GM12878 (cell line): Measurements from ENCODE around the gene PLEKHM1. TPM values are rescaled to one million over a fixed set of nuclear protein-coding genes. Genes with fewer than 3 reads are reported as not detected.

Source experiments
- CREB1 ChIP-seq: IDR thresholded peaks from 2 replicates; pipeline ENCODE4 v1.6.1; 2012; ENCODE audit warnings: low read depth, mild to moderate bottlenecking, inconsistent platforms
- FOS ChIP-seq: IDR thresholded peaks from 3 replicates; pipeline ENCODE4 v1.6.1; 2011; ENCODE audit warnings: borderline replicate concordance; ENCODE audit not compliant: insufficient read length; ENCODE audit errors: extremely low read depth
- HCFC1 ChIP-seq: fragments of 150-350 bp; IDR thresholded peaks from 2 replicates; pipeline ENCODE4 v1.6.1; 2014; ENCODE audit warnings: low read length
- IKZF2 ChIP-seq, 2 experiments: fragments of 450-650 bp; IDR thresholded peaks; 2 replicates each; pipeline ENCODE4 v1.6.1; 2017; ENCODE audit warnings: mild to moderate bottlenecking in 2 of 2, moderate library complexity in 2 of 2
- JUNB ChIP-seq: IDR thresholded peaks from 2 replicates; pipeline ENCODE4 v1.6.1; 2016; ENCODE audit warnings: antibody characterized with exemption, mild to moderate bottlenecking
- NR2C2 ChIP-seq: IDR thresholded peaks from 2 replicates; pipeline ENCODE4 v1.6.1; 2011; ENCODE audit warnings: borderline replicate concordance, low read depth; ENCODE audit not compliant: control insufficient read depth, insufficient read length
- PML ChIP-seq: IDR thresholded peaks from 2 replicates; pipeline ENCODE4 v1.6.1; 2012; ENCODE audit warnings: low read length, inconsistent platforms
- POU2F2 ChIP-seq: IDR thresholded peaks from 3 replicates; pipeline ENCODE4 v1.6.1; 2011; ENCODE audit warnings: low read depth, mild to moderate bottlenecking, low read length, borderline replicate concordance
- TCF3 ChIP-seq: IDR thresholded peaks from 2 replicates; pipeline ENCODE4 v1.6.1; 2012; ENCODE audit warnings: low read depth, mild to moderate bottlenecking, low read length, borderline replicate concordance; ENCODE audit not compliant: insufficient read depth
- YY1 ChIP-seq: IDR thresholded peaks from 2 replicates; pipeline ENCODE4 v1.6.1; 2011; ENCODE audit warnings: low read depth, mild to moderate bottlenecking, low read length
- ZNF217 ChIP-seq: fragments of 450-650 bp; IDR thresholded peaks from 2 replicates; pipeline ENCODE4 v1.6.1; 2017; ENCODE audit warnings: antibody characterized with exemption, mild to moderate bottlenecking
- polyA plus RNA-seq, 11 experiments: library from polyadenylated mRNA; depleted of rRNA in 4 of 11; unstranded in 6 of 11; stranded (reverse) in 5 of 11; fragments of >200 nt; fragmentation: Nextera tagmentation in 4 of 11; fragmentation: Illumina TruSeq in 1 of 11; extraction: Ambion mirVana in 4 of 11; extraction: Trizol in 1 of 11; gene quantifications; 1 replicate in 1 of 11; 2 replicates in 10 of 11; pipeline versions ENCODE4 v1.2.1 to v1.2.3, GENCODE V29; 2011 to 2016; ENCODE audit warnings: inconsistent platforms in 2 of 11, missing spikeins in 2 of 11, low read depth in 1 of 11
- total RNA-seq, 4 experiments: library from RNA; depleted of rRNA in 3 of 4; stranded (reverse); fragments of >200 nt in 3 of 4; fragmentation: Illumina TruSeq in 1 of 4; extraction: Trizol in 1 of 4; gene quantifications; 2 replicates each; pipeline versions ENCODE4 v1.2.1 to v1.2.3, GENCODE V29; 2013 to 2021
- TF ChIP-seq, protein P1 (sequence below): fragments of 450-650 bp; IDR thresholded peaks from 2 replicates; pipeline ENCODE4 v1.6.1; 2018; ENCODE audit warnings: mild to moderate bottlenecking, low read depth, moderate library complexity; ENCODE audit not compliant: partially characterized antibody
- TF ChIP-seq, protein P2 (sequence below): fragments of 450-650 bp; IDR thresholded peaks from 2 replicates; pipeline ENCODE4 v1.6.1; 2017; ENCODE audit warnings: mild to moderate bottlenecking, low read depth, inconsistent platforms; ENCODE audit not compliant: poor library complexity, severe bottlenecking

Gene PLEKHM1
- total and polyA plus RNA-seq, 10 of the 15 experiments (the other 5 are each of a cell fraction or from before 2014, with no cell fraction given) = 0.21 to 27.8 (median 9.4) TPM

DNA sequence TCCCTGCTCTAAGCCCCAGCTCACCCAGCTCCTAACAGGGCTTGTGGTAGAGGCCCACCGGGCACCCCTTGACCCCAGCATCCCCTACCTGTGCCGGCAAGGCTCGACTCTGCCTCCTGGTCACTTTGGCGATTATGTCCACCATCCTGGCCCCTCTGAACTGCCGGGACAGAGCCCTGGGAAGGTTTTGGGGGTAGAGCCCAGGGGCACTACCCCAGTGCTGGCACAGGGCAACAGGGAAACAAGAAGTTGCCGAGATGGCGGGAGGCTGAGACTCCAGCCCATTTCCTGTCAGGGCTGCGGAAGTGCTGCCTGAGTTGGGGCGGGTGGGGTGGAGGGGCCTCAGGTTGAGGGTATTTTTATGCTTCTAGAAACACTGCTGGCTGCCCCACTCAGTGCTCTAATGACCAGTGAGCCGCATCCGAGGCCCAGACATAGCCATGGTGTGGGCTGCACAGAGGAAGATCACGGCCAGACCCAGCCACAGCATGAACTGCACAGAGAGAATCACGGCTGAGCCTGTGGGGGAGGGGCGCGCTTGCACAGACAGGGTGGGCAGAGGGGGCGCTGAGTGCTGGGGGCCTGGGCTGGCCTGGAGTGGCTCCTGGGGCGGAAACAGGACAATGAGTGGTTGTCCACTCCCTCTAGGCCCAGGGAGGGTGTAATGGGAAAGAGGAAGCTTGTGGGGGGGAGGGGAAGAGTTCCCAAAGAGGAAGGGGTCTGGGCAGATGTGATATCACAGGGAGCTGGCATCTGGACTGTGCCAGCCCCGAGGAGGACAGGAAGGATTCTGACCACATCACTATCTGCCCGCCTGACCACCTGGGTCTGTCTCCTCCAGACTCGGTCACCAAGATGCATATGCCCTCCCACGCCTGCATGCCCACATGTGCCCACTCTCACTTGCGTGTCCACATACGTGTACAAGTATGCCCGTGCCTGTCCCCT is 80.1 kb downstream of the PLEKHM1 start (continued):
- TF ChIP-seq, protein P1, sequence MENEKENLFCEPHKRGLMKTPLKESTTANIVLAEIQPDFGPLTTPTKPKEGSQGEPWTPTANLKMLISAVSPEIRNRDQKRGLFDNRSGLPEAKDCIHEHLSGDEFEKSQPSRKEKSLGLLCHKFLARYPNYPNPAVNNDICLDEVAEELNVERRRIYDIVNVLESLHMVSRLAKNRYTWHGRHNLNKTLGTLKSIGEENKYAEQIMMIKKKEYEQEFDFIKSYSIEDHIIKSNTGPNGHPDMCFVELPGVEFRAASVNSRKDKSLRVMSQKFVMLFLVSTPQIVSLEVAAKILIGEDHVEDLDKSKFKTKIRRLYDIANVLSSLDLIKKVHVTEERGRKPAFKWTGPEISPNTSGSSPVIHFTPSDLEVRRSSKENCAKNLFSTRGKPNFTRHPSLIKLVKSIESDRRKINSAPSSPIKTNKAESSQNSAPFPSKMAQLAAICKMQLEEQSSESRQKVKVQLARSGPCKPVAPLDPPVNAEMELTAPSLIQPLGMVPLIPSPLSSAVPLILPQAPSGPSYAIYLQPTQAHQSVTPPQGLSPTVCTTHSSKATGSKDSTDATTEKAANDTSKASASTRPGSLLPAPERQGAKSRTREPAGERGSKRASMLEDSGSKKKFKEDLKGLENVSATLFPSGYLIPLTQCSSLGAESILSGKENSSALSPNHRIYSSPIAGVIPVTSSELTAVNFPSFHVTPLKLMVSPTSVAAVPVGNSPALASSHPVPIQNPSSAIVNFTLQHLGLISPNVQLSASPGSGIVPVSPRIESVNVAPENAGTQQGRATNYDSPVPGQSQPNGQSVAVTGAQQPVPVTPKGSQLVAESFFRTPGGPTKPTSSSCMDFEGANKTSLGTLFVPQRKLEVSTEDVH = peak; percentile 51
- TF ChIP-seq FOS = no peak
- no peak for TF ChIP-seq TCF3
- TF ChIP-seq JUNB = no peak
- no peak for TF ChIP-seq NR2C2
- peak in 1 of 2 experiments; percentile 24; a peak in 1 of 4 replicates for TF ChIP-seq IKZF2 (IDR thresholded peaks at IDR 0.05)
- no peak for TF ChIP-seq HCFC1
- TF ChIP-seq ZNF217 = no peak
- peak; percentile 18; the same call in 1 of the 3 replicates for TF ChIP-seq POU2F2
- TF ChIP-seq, protein P2, sequence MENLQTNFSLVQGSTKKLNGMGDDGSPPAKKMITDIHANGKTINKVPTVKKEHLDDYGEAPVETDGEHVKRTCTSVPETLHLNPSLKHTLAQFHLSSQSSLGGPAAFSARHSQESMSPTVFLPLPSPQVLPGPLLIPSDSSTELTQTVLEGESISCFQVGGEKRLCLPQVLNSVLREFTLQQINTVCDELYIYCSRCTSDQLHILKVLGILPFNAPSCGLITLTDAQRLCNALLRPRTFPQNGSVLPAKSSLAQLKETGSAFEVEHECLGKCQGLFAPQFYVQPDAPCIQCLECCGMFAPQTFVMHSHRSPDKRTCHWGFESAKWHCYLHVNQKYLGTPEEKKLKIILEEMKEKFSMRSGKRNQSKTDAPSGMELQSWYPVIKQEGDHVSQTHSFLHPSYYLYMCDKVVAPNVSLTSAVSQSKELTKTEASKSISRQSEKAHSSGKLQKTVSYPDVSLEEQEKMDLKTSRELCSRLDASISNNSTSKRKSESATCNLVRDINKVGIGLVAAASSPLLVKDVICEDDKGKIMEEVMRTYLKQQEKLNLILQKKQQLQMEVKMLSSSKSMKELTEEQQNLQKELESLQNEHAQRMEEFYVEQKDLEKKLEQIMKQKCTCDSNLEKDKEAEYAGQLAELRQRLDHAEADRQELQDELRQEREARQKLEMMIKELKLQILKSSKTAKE = no peak
- peak; percentile 73; the same call in 1 of the 2 replicates for TF ChIP-seq YY1
- no peak for TF ChIP-seq CREB1
- no peak for TF ChIP-seq PML
